Calu3 (cell line): ENCODE measurements around the gene PPARG. TPM values are rescaled to one million over a fixed set of nuclear protein-coding genes. Genes with fewer than 3 reads are reported as not detected.

Experiments used
- BruUV-seq: library from RNA; stranded (reverse); fragments of 400-500 nt; replicated peaks from 2 replicates; lab custom pipeline; 2021; lab: Mats Ljungman, UMichigan
- CTCF ChIA-PET: fragments of 300-600 bp; sonication (Branson Sonifier 250); formaldehyde crosslinking; loops from one replicate; lab custom pipeline; 2022; ENCODE audit warnings: antibody characterized with exemption; lab: Charles Lee
- DNase-seq: peaks from one replicate; pipeline ENCODE4 v3.0.0; 2022
- H3K27ac Mint-ChIP-seq: one replicate; pipeline ENCODE4 v1.8.0; 2022; ENCODE audit warnings: mixed read lengths; ENCODE audit not compliant: unreplicated experiment
- H3K27me3 Mint-ChIP-seq: one replicate; pipeline ENCODE4 v1.8.0; 2022; ENCODE audit warnings: mixed read lengths; ENCODE audit not compliant: unreplicated experiment
- H3K36me3 Mint-ChIP-seq: one replicate; pipeline ENCODE4 v1.8.0; 2022; ENCODE audit warnings: mild to moderate bottlenecking, moderate library complexity, mixed read lengths; ENCODE audit not compliant: insufficient read depth, unreplicated experiment
- H3K4me1 Mint-ChIP-seq: one replicate; pipeline ENCODE4 v1.8.0; 2022; ENCODE audit warnings: mild to moderate bottlenecking, low read depth, mixed read lengths; ENCODE audit not compliant: unreplicated experiment
- H3K4me3 Mint-ChIP-seq: one replicate; pipeline ENCODE4 v1.8.0; 2022; ENCODE audit warnings: mild to moderate bottlenecking, low read depth, moderate library complexity, mixed read lengths; ENCODE audit not compliant: unreplicated experiment
- H3K9me3 Mint-ChIP-seq: one replicate; pipeline ENCODE4 v1.8.0; 2022; ENCODE audit warnings: low read depth, mixed read lengths; ENCODE audit not compliant: unreplicated experiment
- CTCF ChIP-seq: fragments of 200-600 bp; IDR thresholded peaks from one replicate; pipeline ENCODE4 v1.8.0; 2022; ENCODE audit warnings: antibody characterized with exemption; ENCODE audit not compliant: unreplicated experiment
- intact Hi-C: fragments of 100-400 bp; cut with micrococcal nuclease; formaldehyde crosslinking; loops from one replicate; pipeline ENCODE4 v1.10.0; 2022; ENCODE audit not compliant: unreplicated experiment
- total RNA-seq: library from RNA; stranded (reverse); gene quantifications from 2 replicates; pipeline ENCODE4 v1.2.3, GENCODE V29; 2022

Gene PPARG
- total RNA-seq, 1 experiment from 2014 or later: 85.8 TPM

- Mint-ChIP-seq H3K36me3 (peaks cover 13% of the 10 kb centered on the region), H3K27me3 (no peaks in the 10 kb centered on the region), H3K4me3 (no peak overlapping the region), H3K27ac (no peak overlapping the region), H3K4me1 (peaks cover 34% of the 10 kb centered on the region), H3K9me3 (no peaks in the 10 kb centered on the region)
- no TSS peak for BruUV-seq
- TF ChIP-seq CTCF: no peak
- DNase-seq: no peak
- CTCF ChIA-PET: no interaction called here
- intact Hi-C loops: loop anchor here (5.0 kb wide), 1 partner anchor 34 kb away; no protein-coding TSS in a partner anchor
Observed at GRCh38 chr3:12351145-12351544, 62.3 kb downstream of the PPARG start.

GRCh38 chr3:12352253-12352652, 63.4 kb downstream of the PPARG start:
- intact Hi-C loops: loop anchor here (5.0 kb wide), 1 partner anchor 35 kb away; no protein-coding TSS in a partner anchor
- Mint-ChIP-seq H3K27me3 (no peaks in the 10 kb centered on the region), H3K4me1 (peaks cover 41% of the 10 kb centered on the region), H3K9me3 (no peaks in the 10 kb centered on the region), H3K27ac (no peak overlapping the region), H3K4me3 (no peak overlapping the region), H3K36me3 (peaks cover 16% of the 10 kb centered on the region)
- no peak for TF ChIP-seq CTCF
- DNase-seq: no peak
- no TSS peak for BruUV-seq
- CTCF ChIA-PET: no interaction called here

GRCh38 chr3:12352755-12353154, 63.9 kb downstream of the PPARG start:
- DNase-seq: no peak
- CTCF ChIA-PET: no interaction called here
- no TSS peak for BruUV-seq
- no peak overlapping the region for H3K27ac Mint-ChIP-seq
- no peak for TF ChIP-seq CTCF
- no peaks in the 10 kb centered on the region for H3K27me3 Mint-ChIP-seq
- peaks cover 20% of the 10 kb centered on the region for H3K36me3 Mint-ChIP-seq
- H3K9me3 Mint-ChIP-seq: no peaks in the 10 kb centered on the region
- H3K4me1 Mint-ChIP-seq: peaks cover 46% of the 10 kb centered on the region
- intact Hi-C loops: loop anchor here (5.0 kb wide), 1 partner anchor 35 kb away; no protein-coding TSS in a partner anchor
- no peak overlapping the region for H3K4me3 Mint-ChIP-seq

- TF ChIP-seq CTCF: no peak
Observed at GRCh38 chr3:12353796-12354525, 65.1 kb downstream of the PPARG start.

More at GRCh38 chr3:12353796-12354525, 65.1 kb downstream of the PPARG start:
- Mint-ChIP-seq H3K27ac (no peak overlapping the region), H3K9me3 (no peaks in the 10 kb centered on the region), H3K36me3 (peaks cover 14% of the 10 kb centered on the region), H3K27me3 (no peaks in the 10 kb centered on the region), H3K4me1 (peaks cover 39% of the 10 kb centered on the region), H3K4me3 (no peak overlapping the region)
- intact Hi-C loops: loop anchor here (5.0 kb wide), 1 partner anchor 37 kb away; no protein-coding TSS in a partner anchor
- CTCF ChIA-PET: no interaction called here
- DNase-seq: no peak
- no TSS peak for BruUV-seq
